H1 (cell line): ENCODE measurements around the gene MSI2.

Experiments
- ASH2L ChIP-seq: fragments of 200-600, 300-600 bp; sonication (generic); IDR thresholded peaks from one replicate; pipeline ENCODE4 v1.7.1; 2017; ENCODE audit warnings: low read length
- CTCF ChIP-seq, 3 experiments: IDR thresholded peaks; 1 replicate in 2 of 3; 2 replicates in 1 of 3; pipeline versions ENCODE4 v1.5.1 to v1.6.1; 2011; ENCODE audit warnings: low read length in 3 of 3, mild to moderate bottlenecking in 3 of 3, inconsistent platforms in 2 of 3, low read depth in 1 of 3, moderate library complexity in 1 of 3; ENCODE audit not compliant: insufficient read depth in 1 of 3; ENCODE audit errors: control extremely low read depth in 1 of 3
- JUND ChIP-seq: IDR thresholded peaks from 2 replicates; pipeline ENCODE4 v1.6.1; 2011; ENCODE audit warnings: mild to moderate bottlenecking, improper control_type of control experiment, low read length
- RAD21 ChIP-seq, 2 experiments: IDR thresholded peaks in 1 of 2; conservative IDR thresholded peaks in 1 of 2; 2 replicates each; pipeline ENCODE4 v1.6.1; 2011; ENCODE audit warnings: low read depth in 2 of 2, low read length in 2 of 2, improper control_type of control experiment in 1 of 2, inconsistent platforms in 1 of 2, mild to moderate bottlenecking in 1 of 2, moderate library complexity in 1 of 2
- YY1 ChIP-seq: IDR thresholded peaks from 2 replicates; pipeline ENCODE4 v1.6.1; 2011; ENCODE audit warnings: low read depth, mild to moderate bottlenecking, low read length

- TF ChIP-seq CTCF (IDR thresholded peaks at IDR 0.05; ENCODE audit: control extremely low read depth in 1 of 3, insufficient read depth in 1 of 3, low read depth in 1 of 3, low read length in 3 of 3) (no peak), ASH2L (no peak), JUND (no peak), RAD21 (IDR thresholded peaks at IDR 0.05 in 1 of 2, conservative IDR thresholded peaks at IDR 0.05 in 1 of 2; ENCODE audit: low read depth in 2 of 2, low read length in 2 of 2) (no peak), YY1 (no peak)
Measured at GRCh38 chr17:57397402-57397801, 141.1 kb downstream of the MSI2 start.
